PC-3 (cell line): Measurements from ENCODE around the gene NEIL1. TPM values are rescaled to one million over a fixed set of nuclear protein-coding genes. Genes with fewer than 3 reads are reported as not detected.
"Not testable (repeated sequence)": the region's sequence is repeated elsewhere in the genome, so short reads cannot be mapped to it uniquely, and the experiment has no call there.

Source experiments
- ATAC-seq: fragments of 200-7000 bp; cut with Tn5 transposase; 2 replicates; pipeline ENCODE4 v1.9.1; 2020; ENCODE audit warnings: mild to moderate bottlenecking, moderate library complexity
- BruUV-seq: library from RNA; stranded (reverse); fragments of 400-500 nt; replicated peaks from 2 replicates; lab custom pipeline; 2021; lab: Mats Ljungman, UMichigan
- CTCF ChIA-PET: fragments of 300-600 bp; sonication (Branson Sonifier 250); formaldehyde crosslinking; loops from one replicate; lab custom pipeline; 2022; ENCODE audit warnings: antibody characterized with exemption; lab: Charles Lee
- POLR2A ChIA-PET: fragments of 300-600 bp; sonication (Branson Sonifier 250); formaldehyde crosslinking; loops from one replicate; lab custom pipeline; 2022; ENCODE audit warnings: antibody characterized with exemption; ENCODE audit not compliant: unreplicated experiment; lab: Charles Lee
- DNase-seq: peaks from one replicate; pipeline ENCODE4 v3.0.0-alpha.2; 2015
- H2AFZ ChIP-seq: fragments of 300-600 bp; sonication (generic); 2 replicates; pipeline ENCODE4 v1.6.0; 2016; ENCODE audit warnings: antibody characterized with exemption, low read length
- H3F3A ChIP-seq: fragments of 300-600 bp; sonication (generic); one replicate; pipeline ENCODE4 v1.6.0; 2017; ENCODE audit warnings: antibody characterized with exemption, low read length, control low read depth, mild to moderate bottlenecking; ENCODE audit not compliant: unreplicated experiment
- H3K27ac ChIP-seq: fragments of 300-600 bp; sonication (generic); 2 replicates; pipeline ENCODE4 v1.5.1; 2016; ENCODE audit warnings: mild to moderate bottlenecking, low read length
- H3K27me3 ChIP-seq: fragments of 300-600 bp; sonication (generic); 2 replicates; pipeline ENCODE4 v1.6.1; 2016; ENCODE audit warnings: low read length, mixed read lengths
- H3K36me3 ChIP-seq: fragments of 300-600 bp; sonication (generic); 2 replicates; pipeline ENCODE4 v1.6.1; 2016; ENCODE audit warnings: low read depth, mixed run types, low read length, mixed read lengths
- H3K4me1 ChIP-seq: fragments of 300-600 bp; sonication (generic); 2 replicates; pipeline ENCODE4 v1.5.1; 2016; ENCODE audit warnings: low read length; ENCODE audit not compliant: insufficient read depth
- H3K4me2 ChIP-seq: fragments of 300-600 bp; sonication (generic); 2 replicates; pipeline ENCODE4 v1.6.0; 2016; ENCODE audit warnings: low read length
- H3K4me3 ChIP-seq: fragments of 300-600 bp; sonication (generic); 2 replicates; pipeline ENCODE4 v1.5.1; 2016; ENCODE audit warnings: mild to moderate bottlenecking, low read length, mixed read lengths
- H3K79me2 ChIP-seq: fragments of 300-600 bp; sonication (generic); 2 replicates; pipeline ENCODE4 v1.6.1; 2017; ENCODE audit warnings: low read length, mixed read lengths
- H3K9ac ChIP-seq: fragments of 300-600 bp; sonication (generic); 2 replicates; pipeline ENCODE4 v1.6.0; 2016; ENCODE audit warnings: mild to moderate bottlenecking, low read length
- H3K9me2 ChIP-seq: fragments of 300-600 bp; sonication (generic); replicated peaks from 2 replicates; pipeline ENCODE4 v1.6.1; 2016; ENCODE audit warnings: mixed run types, low read length, mixed read lengths
- H3K9me3 ChIP-seq: fragments of 300-600 bp; sonication (generic); 2 replicates; pipeline ENCODE4 v1.6.1; 2016; ENCODE audit warnings: low read length, mixed read lengths
- H4K20me1 ChIP-seq: fragments of 300-600 bp; sonication (generic); 2 replicates; pipeline ENCODE4 v1.6.1; 2016; ENCODE audit warnings: low read length, mixed read lengths
- EZH2 ChIP-seq: fragments of 300-600 bp; sonication (generic); IDR thresholded peaks from one replicate; pipeline ENCODE4 v1.6.1; 2017; ENCODE audit warnings: antibody characterized with exemption, mild to moderate bottlenecking, low read length; ENCODE audit not compliant: unreplicated experiment
- EZH2phosphoT487 ChIP-seq: fragments of 300-600 bp; sonication (generic); IDR thresholded peaks from 2 replicates; pipeline ENCODE4 v1.6.1; 2018; ENCODE audit warnings: mild to moderate bottlenecking, antibody characterized with exemption, low read length, borderline replicate concordance
- intact Hi-C: fragments of 100-400 bp; cut with micrococcal nuclease; formaldehyde crosslinking; loops from 2 replicates; pipeline ENCODE4 v1.9.0; 2023
- total RNA-seq: library from RNA; depleted of rRNA; stranded (reverse); fragments of >200 nt; gene quantifications from 2 replicates; pipeline ENCODE4 v1.2.3, GENCODE V29; 2014
- TF ChIP-seq, protein P1 (sequence below): fragments of 300-600 bp; sonication (generic); conservative IDR thresholded peaks from 2 replicates; pipeline ENCODE4 v1.5.1; 2017; ENCODE audit warnings: antibody characterized with exemption, low read depth, mild to moderate bottlenecking, low read length

NEIL1 gene
- total RNA-seq, 1 experiment from 2014 or later, result 4.1 TPM

- no peak overlapping the region for H3K9ac ChIP-seq
These were observed 8.1 kb upstream of the NEIL1 start for GRCh38 chr15:75338661-75339240.

GRCh38 chr15:75339531-75340240 lies 7.2 kb upstream of the NEIL1 start:
- H3K27ac ChIP-seq, result no peak overlapping the region
- no peak overlapping the region for H3K9ac ChIP-seq
- no peaks in the 10 kb centered on the region for H4K20me1 ChIP-seq
- intact Hi-C loops, result no loop called here
- no TSS peak for BruUV-seq
- TF ChIP-seq EZH2phosphoT487 (no peak), EZH2 (no peak)
- TF ChIP-seq, protein P1, sequence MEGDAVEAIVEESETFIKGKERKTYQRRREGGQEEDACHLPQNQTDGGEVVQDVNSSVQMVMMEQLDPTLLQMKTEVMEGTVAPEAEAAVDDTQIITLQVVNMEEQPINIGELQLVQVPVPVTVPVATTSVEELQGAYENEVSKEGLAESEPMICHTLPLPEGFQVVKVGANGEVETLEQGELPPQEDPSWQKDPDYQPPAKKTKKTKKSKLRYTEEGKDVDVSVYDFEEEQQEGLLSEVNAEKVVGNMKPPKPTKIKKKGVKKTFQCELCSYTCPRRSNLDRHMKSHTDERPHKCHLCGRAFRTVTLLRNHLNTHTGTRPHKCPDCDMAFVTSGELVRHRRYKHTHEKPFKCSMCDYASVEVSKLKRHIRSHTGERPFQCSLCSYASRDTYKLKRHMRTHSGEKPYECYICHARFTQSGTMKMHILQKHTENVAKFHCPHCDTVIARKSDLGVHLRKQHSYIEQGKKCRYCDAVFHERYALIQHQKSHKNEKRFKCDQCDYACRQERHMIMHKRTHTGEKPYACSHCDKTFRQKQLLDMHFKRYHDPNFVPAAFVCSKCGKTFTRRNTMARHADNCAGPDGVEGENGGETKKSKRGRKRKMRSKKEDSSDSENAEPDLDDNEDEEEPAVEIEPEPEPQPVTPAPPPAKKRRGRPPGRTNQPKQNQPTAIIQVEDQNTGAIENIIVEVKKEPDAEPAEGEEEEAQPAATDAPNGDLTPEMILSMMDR, result no peak
- POLR2A ChIA-PET, result no interaction called here
- CTCF ChIA-PET, result no interaction called here
- H3K36me3 ChIP-seq, result no peaks in the 10 kb centered on the region; the same call in 1 of the 2 replicates
- no peak overlapping the region for H2AFZ ChIP-seq
- no peaks in the 10 kb centered on the region for H3K9me2 ChIP-seq
- no peak overlapping the region for H3K4me3 ChIP-seq
- H3K9me3 ChIP-seq, result no peaks in the 10 kb centered on the region
- H3K27me3 ChIP-seq, result no peaks in the 10 kb centered on the region
- ATAC-seq, result no peak
- peaks cover 6% of the 10 kb centered on the region for H3K79me2 ChIP-seq
- no peak for DNase-seq
- no peak overlapping the region for H3K4me2 ChIP-seq
- peaks cover 16% of the 10 kb centered on the region for H3K4me1 ChIP-seq
- no peaks in the 10 kb centered on the region for H3F3A ChIP-seq

More at GRCh38 chr15:75338661-75339240, 8.1 kb upstream of the NEIL1 start:
- H3K9me3 ChIP-seq, result no peaks in the 10 kb centered on the region
- H2AFZ ChIP-seq, result no peak overlapping the region
- no peaks in the 10 kb centered on the region for H3K9me2 ChIP-seq
- no peaks in the 10 kb centered on the region; the same call in 1 of the 2 replicates for H3K36me3 ChIP-seq
- ATAC-seq (no peak), DNase-seq (no peak)
- no peak overlapping the region for H3K27ac ChIP-seq
- intact Hi-C loops, result no loop called here
- ChIA-PET POLR2A (no interaction called here), CTCF (no interaction called here)
- H3K27me3 ChIP-seq, result no peaks in the 10 kb centered on the region
- H3K4me3 ChIP-seq, result no peak overlapping the region
- H4K20me1 ChIP-seq, result no peaks in the 10 kb centered on the region
- no peaks in the 10 kb centered on the region for H3F3A ChIP-seq
- H3K79me2 ChIP-seq, result peaks cover 6% of the 10 kb centered on the region
- BruUV-seq, result no TSS peak
- TF ChIP-seq, protein P1, result no peak
- no peak for TF ChIP-seq EZH2phosphoT487
- TF ChIP-seq EZH2, result no peak
- H3K4me1 ChIP-seq, result peaks cover 16% of the 10 kb centered on the region
- H3K4me2 ChIP-seq, result no peak overlapping the region

DNA sequence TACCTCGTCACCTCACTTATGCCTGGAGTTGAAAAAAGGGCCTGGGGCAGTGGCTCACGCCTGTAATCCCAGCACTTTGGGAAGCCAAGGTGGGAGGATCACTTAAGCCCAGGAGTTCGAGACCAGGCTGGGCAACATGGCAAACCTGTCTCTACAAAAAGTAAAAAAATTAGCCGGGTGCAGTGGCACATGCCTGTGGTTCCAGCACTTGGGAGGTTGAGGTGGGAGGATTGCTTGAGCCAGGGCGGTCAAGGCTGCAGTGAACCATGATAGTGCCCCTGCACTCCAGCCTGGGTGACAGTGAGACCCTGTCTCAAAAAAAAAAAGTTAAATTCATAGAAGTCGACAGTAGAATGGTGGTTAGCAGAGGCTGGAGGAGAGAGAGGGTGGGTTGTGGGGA lies 4.6 kb upstream of the NEIL1 start:
- H2AFZ ChIP-seq, result no peak overlapping the region
- ATAC-seq, result no peak
- TF ChIP-seq EZH2 (no peak), EZH2phosphoT487 (no peak)
- TF ChIP-seq, protein P1, result no peak
- CTCF ChIA-PET, result no interaction called here
- no peaks in the 10 kb centered on the region for H3F3A ChIP-seq
- intact Hi-C loops, result no loop called here
- no peaks in the 10 kb centered on the region for H3K9me3 ChIP-seq
- no peak overlapping the region for H3K27ac ChIP-seq
- no peak overlapping the region for H3K4me2 ChIP-seq
- no peaks in the 10 kb centered on the region for H3K27me3 ChIP-seq
- BruUV-seq, result no TSS peak
- H3K9me2 ChIP-seq, result no peaks in the 10 kb centered on the region
- no peak overlapping the region for H3K4me3 ChIP-seq
- POLR2A ChIA-PET, result no interaction called here
- no peaks in the 10 kb centered on the region for H3K4me1 ChIP-seq
- no peak for DNase-seq
- no peaks in the 10 kb centered on the region for H4K20me1 ChIP-seq
- H3K9ac ChIP-seq, result no peak overlapping the region
- no peaks in the 10 kb centered on the region; the same call in 1 of the 2 replicates for H3K36me3 ChIP-seq
- H3K79me2 ChIP-seq, result no peaks in the 10 kb centered on the region

DNA sequence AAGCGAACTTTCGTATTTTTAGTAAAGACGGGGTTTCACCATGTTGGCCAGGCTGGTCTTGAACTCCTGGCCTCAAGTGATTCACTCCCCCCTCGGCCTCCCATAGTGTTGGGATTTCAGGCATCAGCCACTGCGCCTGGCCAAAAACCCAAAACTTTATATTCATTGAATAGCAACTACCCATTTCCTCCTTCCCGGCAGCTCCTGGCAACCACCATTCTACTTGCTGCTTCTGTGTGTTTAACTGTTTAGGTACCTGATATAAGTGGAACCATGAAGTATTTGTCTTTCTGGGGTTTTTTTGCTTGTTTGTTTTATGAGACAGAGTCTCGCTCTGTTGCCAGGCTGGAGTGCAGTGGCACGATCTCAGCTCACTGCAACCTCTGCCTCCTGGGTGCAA lies 2.9 kb upstream of the NEIL1 start:
- H4K20me1 ChIP-seq, H3K9me3 ChIP-seq, ATAC-seq, POLR2A ChIA-PET, CTCF ChIA-PET, H3K4me2 ChIP-seq, DNase-seq, H3K9me2 ChIP-seq, H3K27me3 ChIP-seq, H3K9ac ChIP-seq, H3K27ac ChIP-seq, H3K4me1 ChIP-seq, H3F3A ChIP-seq, H3K36me3 ChIP-seq, H3K4me3 ChIP-seq, H3K79me2 ChIP-seq, H2AFZ ChIP-seq, BruUV-seq, intact Hi-C loops: not testable (repeated sequence)
